H7 (cell line): ENCODE data around the gene SLC35E1. TPM values are rescaled to one million over a fixed set of nuclear protein-coding genes. Genes with fewer than 3 reads are reported as not detected.

Experiments
- DNase-seq: peaks from one replicate; pipeline ENCODE4 v3.0.0; 2012
- H3K27me3 ChIP-seq: 2 replicates; pipeline ENCODE4 v1.6.0; 2011; ENCODE audit warnings: mild to moderate bottlenecking, low read length; ENCODE audit not compliant: control insufficient read depth, insufficient read depth
- H3K36me3 ChIP-seq: replicated peaks from 2 replicates; pipeline ENCODE4 v1.5.1; 2011; ENCODE audit warnings: low read length; ENCODE audit not compliant: control insufficient read depth, insufficient read depth
- H3K4me3 ChIP-seq: 2 replicates; pipeline ENCODE4 v1.5.1; 2011; ENCODE audit warnings: low read depth, mild to moderate bottlenecking, control low read depth, low read length, moderate library complexity; ENCODE audit not compliant: insufficient read depth
- total RNA-seq: library from RNA; depleted of rRNA; stranded (reverse); fragments of >200 nt; shearing (Covaris generic); gene quantifications from 2 replicates; pipeline ENCODE4 v1.2.3, GENCODE V29; 2014

SLC35E1 gene
- total RNA-seq, 1 experiment from 2014 or later: 14.7 TPM

GRCh38 chr19:16605553-16605994, 33.4 kb upstream of the SLC35E1 start:
- H3K27me3 ChIP-seq: no peaks in the 10 kb centered on the region
- H3K36me3 ChIP-seq: no peaks in the 10 kb centered on the region
- DNase-seq: no peak
- no peak overlapping the region for H3K4me3 ChIP-seq

GRCh38 chr19:16605115-16605514, 32.9 kb upstream of the SLC35E1 start:
- H3K27me3 ChIP-seq: no peaks in the 10 kb centered on the region
- H3K4me3 ChIP-seq: no peak overlapping the region
- H3K36me3 ChIP-seq: no peaks in the 10 kb centered on the region
- no peak for DNase-seq

DNA sequence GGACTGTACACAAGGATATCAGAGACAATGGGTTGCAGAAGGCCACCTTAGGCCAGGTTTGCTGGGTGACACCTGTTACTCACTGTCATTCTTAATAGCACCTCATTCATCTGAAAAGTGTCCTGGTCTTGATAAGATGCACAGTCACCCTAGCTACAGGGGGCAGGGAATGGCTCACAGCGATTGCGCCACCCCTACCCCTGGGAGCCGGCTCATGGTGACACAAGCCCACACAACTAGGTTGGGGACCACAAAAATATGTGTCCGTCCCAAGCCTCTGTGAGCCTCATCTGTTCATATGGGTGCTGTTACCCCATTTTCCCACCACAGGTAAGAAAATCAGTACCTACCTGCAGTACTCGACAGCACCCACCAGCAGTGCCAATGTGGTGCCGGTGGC, 32.4 kb upstream of the SLC35E1 start:
- H3K4me3 ChIP-seq: no peak overlapping the region
- no peak for DNase-seq
- H3K27me3 ChIP-seq: no peaks in the 10 kb centered on the region
- no peaks in the 10 kb centered on the region for H3K36me3 ChIP-seq

DNA sequence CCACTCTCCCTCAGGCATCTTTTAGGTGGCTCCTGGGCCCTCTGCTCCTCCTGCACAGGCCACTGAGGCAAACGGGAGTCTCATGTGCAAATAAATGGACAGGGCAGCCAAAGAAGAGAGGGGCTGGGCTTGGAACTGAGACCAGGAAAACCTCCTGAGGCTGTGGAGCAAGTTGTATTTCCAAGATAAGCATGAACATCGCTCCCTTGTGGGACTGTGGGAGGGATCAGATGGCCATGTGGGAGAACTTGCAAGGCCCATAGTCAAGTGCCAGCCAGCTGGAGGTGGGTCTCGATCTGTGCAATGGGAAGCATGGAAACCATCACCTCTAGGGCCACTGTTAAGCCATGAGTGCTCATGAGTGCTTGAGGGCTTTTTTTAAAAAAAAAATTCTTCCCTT, 30.9 kb upstream of the SLC35E1 start:
- Histone ChIP-seq H3K4me3 (no peak overlapping the region), H3K27me3 (no peaks in the 10 kb centered on the region), H3K36me3 (no peaks in the 10 kb centered on the region)
- no peak for DNase-seq

DNA sequence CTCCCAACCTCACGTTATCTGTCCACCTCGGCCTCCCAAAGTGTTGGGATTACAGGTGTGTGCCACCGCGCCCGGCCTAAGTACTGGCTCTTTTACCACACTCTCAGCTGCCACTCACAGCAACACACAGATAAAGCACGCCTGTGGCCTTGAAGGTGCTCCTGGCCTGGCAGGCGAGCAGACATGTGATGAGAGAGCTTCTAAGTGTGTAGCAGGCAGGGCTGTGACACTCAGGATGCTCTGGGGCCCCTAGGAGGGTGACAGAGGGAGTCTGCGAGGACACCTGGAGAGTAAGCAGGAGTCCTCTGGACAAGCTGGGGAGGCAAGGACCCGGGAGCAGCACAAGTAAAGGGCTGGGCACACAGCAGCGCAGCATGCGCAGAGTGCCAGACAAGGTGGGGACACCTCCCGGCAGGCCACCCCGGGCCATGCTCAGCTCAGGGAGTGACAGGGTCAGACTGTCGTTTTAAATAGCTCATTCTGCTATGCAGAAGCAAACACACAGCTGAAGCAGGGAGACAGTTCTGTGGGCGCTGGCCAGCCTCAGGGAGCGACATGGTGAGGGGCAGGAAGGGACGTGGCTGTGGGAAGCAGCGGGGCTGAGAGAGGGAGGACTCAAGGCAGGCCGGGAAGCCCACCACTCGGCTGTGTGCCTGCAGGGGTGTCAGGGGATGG, 29.3 kb upstream of the SLC35E1 start:
- DNase-seq: no peak
- Histone ChIP-seq H3K4me3 (no peak overlapping the region), H3K27me3 (no peaks in the 10 kb centered on the region), H3K36me3 (no peaks in the 10 kb centered on the region)

DNA sequence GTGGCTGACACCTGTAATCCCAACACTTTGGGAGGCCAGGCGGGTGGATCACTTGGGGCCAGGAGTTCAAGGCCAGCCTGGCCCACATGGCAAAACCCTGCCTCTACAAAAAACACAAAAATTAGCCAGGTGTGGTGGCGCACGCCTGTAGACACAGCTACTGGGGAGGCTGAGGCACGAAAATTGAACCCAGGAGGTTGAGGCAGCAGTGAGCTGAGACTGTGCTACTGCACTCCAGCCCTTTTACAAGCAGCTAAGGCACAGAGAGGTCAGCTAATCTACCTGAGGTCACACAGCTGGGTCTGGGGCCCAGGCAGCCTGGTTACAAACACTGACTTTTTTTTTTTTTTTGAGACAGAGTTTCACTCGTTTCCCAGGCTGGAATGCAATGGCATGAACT, 28.6 kb upstream of the SLC35E1 start:
- no peaks in the 10 kb centered on the region for H3K27me3 ChIP-seq
- H3K4me3 ChIP-seq: no peak overlapping the region
- H3K36me3 ChIP-seq: no peaks in the 10 kb centered on the region
- no peak for DNase-seq

DNA sequence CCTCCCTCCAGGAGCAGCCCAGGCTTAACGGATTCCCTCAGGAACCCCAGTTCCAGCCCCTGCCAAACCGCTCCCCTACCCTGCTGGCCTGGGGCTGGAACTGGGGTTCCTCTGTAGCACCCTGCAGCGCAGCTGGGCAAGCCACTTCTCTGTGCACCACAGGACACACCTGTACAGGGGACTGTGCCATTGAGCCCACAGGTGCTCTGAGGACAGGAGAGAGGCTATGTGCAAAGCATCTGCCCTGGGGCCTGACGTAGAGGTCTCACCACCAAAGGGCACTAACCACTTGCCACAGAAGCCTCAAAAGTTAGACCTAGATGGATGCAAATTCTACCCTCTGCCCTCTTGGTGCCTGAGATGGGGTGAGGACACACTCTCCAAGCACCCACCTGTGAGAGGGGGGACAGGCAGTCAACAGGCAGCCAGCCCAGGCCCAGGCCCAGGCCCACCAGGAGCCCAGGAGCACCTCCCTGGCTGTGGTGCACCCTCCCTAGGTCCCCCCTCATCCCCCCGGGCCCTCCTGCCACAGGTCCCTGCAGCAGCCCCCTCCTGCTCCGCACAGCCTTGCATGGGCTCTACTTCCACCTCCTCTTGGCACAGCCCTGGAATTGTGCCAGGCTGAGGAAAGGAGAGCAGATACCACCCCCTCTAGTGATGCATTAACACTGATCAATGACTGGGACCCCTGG, 27.6 kb upstream of the SLC35E1 start:
- no peak for DNase-seq
- Histone ChIP-seq H3K36me3 (no peaks in the 10 kb centered on the region), H3K27me3 (no peaks in the 10 kb centered on the region), H3K4me3 (no peak overlapping the region)

- no peak for DNase-seq
- Histone ChIP-seq H3K36me3 (no peaks in the 10 kb centered on the region), H3K4me3 (no peak overlapping the region), H3K27me3 (no peaks in the 10 kb centered on the region)
Measured at GRCh38 chr19:16598848-16599247, 26.6 kb upstream of the SLC35E1 start.

GRCh38 chr19:16596399-16596798, 24.2 kb upstream of the SLC35E1 start:
- no peak overlapping the region for H3K4me3 ChIP-seq

GRCh38 chr19:16595097-16595496, 22.9 kb upstream of the SLC35E1 start:
- Histone ChIP-seq H3K4me3 (no peak overlapping the region), H3K27me3 (no peaks in the 10 kb centered on the region), H3K36me3 (no peaks in the 10 kb centered on the region)
- no peak for DNase-seq

More at GRCh38 chr19:16596399-16596798, 24.2 kb upstream of the SLC35E1 start:
- no peak for DNase-seq
- H3K27me3 ChIP-seq: no peaks in the 10 kb centered on the region
- H3K36me3 ChIP-seq: no peaks in the 10 kb centered on the region

GRCh38 chr19:16594681-16595091, 22.5 kb upstream of the SLC35E1 start:
- H3K27me3 ChIP-seq: no peaks in the 10 kb centered on the region
- H3K4me3 ChIP-seq: no peak overlapping the region
- DNase-seq: no peak

GRCh38 chr19:16594131-16594586, 21.9 kb upstream of the SLC35E1 start:
- DNase-seq: no peak
- Histone ChIP-seq H3K4me3 (no peak overlapping the region), H3K27me3 (no peaks in the 10 kb centered on the region), H3K36me3 (no peaks in the 10 kb centered on the region)

More at GRCh38 chr19:16594681-16595091, 22.5 kb upstream of the SLC35E1 start:
- H3K36me3 ChIP-seq: no peaks in the 10 kb centered on the region

GRCh38 chr19:16593181-16593580, 21.0 kb upstream of the SLC35E1 start:
- no peak overlapping the region for H3K4me3 ChIP-seq
- H3K27me3 ChIP-seq: no peaks in the 10 kb centered on the region
- DNase-seq: no peak
- H3K36me3 ChIP-seq: no peaks in the 10 kb centered on the region

DNA sequence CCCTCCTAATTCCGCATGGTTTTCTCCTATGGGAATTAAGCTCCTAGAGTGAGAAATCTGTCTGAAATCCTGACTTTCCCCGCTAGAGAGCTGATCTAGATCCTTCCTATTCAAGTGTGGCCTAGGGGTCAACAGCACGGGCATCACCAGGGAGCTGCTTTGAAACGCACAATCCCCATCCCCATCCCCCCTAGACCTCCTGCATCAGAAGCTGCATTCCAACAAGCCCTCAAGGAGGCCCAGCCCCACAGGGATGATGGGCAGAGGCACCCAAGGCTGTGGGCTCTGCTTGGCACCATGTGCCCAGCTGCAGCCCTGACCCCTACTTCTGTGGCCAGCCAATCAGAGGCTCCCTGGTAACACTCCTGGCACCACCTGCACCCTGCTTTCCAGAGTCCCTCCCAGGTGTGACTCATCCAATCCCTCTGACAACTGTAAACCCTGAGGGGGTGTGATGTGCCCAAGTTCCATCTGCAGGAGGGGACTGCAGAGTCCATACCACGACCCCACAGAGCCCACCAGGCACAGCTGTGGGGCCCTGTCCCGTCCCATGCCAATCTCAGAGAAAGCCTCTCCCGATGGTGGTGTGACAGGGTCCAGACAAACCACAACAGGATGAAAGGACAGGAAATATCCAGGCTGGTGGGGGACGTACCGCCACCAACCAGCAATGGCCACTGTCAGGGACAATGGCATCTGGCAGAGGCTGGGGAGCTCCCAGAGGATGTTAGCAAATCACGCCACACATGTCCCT, 19.8 kb upstream of the SLC35E1 start:
- no peaks in the 10 kb centered on the region for H3K36me3 ChIP-seq
- peak; percentile 75 for DNase-seq
- no peaks in the 10 kb centered on the region for H3K27me3 ChIP-seq
- no peak overlapping the region for H3K4me3 ChIP-seq
